SU-DHL-6 (cell line): ENCODE measurements around the gene DAGLB.
"Not testable (repeated sequence)": the region's sequence is repeated elsewhere in the genome, so short reads cannot be mapped to it uniquely, and the experiment has no call there.

Experiments
- H2AFZ ChIP-seq: fragments of 200-600 bp; sonication (generic); 2 replicates; pipeline ENCODE4 v1.6.1; 2014; ENCODE audit warnings: low read depth, mild to moderate bottlenecking, moderate library complexity, mixed read lengths, antibody characterized with exemption, low read length; ENCODE audit not compliant: severe bottlenecking
- H3F3A ChIP-seq: fragments of 200-600 bp; shearing (Covaris generic); 2 replicates; pipeline ENCODE4 v1.6.0; 2016; ENCODE audit warnings: antibody characterized with exemption, mild to moderate bottlenecking; ENCODE audit not compliant: insufficient read depth
- H3K27ac ChIP-seq: fragments of 200-600 bp; sonication (generic); 2 replicates; pipeline ENCODE4 v1.5.1; 2016; ENCODE audit warnings: low read depth, mild to moderate bottlenecking, low read length, moderate library complexity, mixed read lengths
- H3K27me3 ChIP-seq: fragments of 200-600 bp; sonication (generic), shearing (Covaris generic); 2 replicates; pipeline ENCODE4 v1.6.0; 2014; ENCODE audit warnings: mild to moderate bottlenecking, low read length
- H3K36me3 ChIP-seq: fragments of 200-600 bp; sonication (generic); 2 replicates; pipeline ENCODE4 v1.6.1; 2014; ENCODE audit warnings: mild to moderate bottlenecking, low read length, mixed read lengths
- H3K4me2 ChIP-seq: fragments of 300-600, 200-600 bp; shearing (Covaris generic), sonication (generic); 2 replicates; pipeline ENCODE4 v1.6.0; 2014; ENCODE audit warnings: low read length, low read depth, mild to moderate bottlenecking; ENCODE audit not compliant: poor library complexity, severe bottlenecking
- H3K4me3 ChIP-seq: fragments of 200-600 bp; sonication (generic); 2 replicates; pipeline ENCODE4 v1.5.1; 2014; ENCODE audit warnings: antibody characterized with exemption, low read length, mild to moderate bottlenecking, mixed read lengths; ENCODE audit not compliant: insufficient read depth, poor library complexity, severe bottlenecking
- H3K79me2 ChIP-seq: fragments of 200-600 bp; sonication (generic); 2 replicates; pipeline ENCODE4 v1.6.1; 2014; ENCODE audit warnings: mild to moderate bottlenecking, low read length, moderate library complexity; ENCODE audit not compliant: insufficient read depth
- H3K9ac ChIP-seq: fragments of 200-600 bp; sonication (generic); 2 replicates; pipeline ENCODE4 v1.7.0; 2014; ENCODE audit warnings: mild to moderate bottlenecking, low read length
- H3K9me2 ChIP-seq: fragments of 200-600 bp; sonication (generic); replicated peaks from 2 replicates; pipeline ENCODE4 v1.6.1; 2014; ENCODE audit warnings: low read length; ENCODE audit not compliant: insufficient read depth
- H3K9me3 ChIP-seq: fragments of 200-600 bp; sonication (generic); 2 replicates; pipeline ENCODE4 v1.6.1; 2014; ENCODE audit warnings: low read length, mixed read lengths; ENCODE audit not compliant: insufficient read depth
- H4K20me1 ChIP-seq: fragments of 200-600 bp; sonication (generic); 2 replicates; pipeline ENCODE4 v1.6.1; 2014; ENCODE audit warnings: low read depth, mild to moderate bottlenecking, antibody characterized with exemption, low read length, moderate library complexity, mixed read lengths
- CTCF ChIP-seq: fragments of 200-600 bp; sonication (generic); IDR thresholded peaks from one replicate; pipeline ENCODE4 v1.5.1; 2017; ENCODE audit warnings: antibody characterized with exemption, mild to moderate bottlenecking, low read length, moderate library complexity; ENCODE audit not compliant: insufficient read depth, poor library complexity, severe bottlenecking
- EZH2phosphoT487 ChIP-seq: fragments of 200-600 bp; sonication (generic), shearing (Covaris generic); conservative IDR thresholded peaks from 2 replicates; pipeline ENCODE4 v1.6.1; 2018; ENCODE audit warnings: mild to moderate bottlenecking, antibody characterized with exemption, low read length, moderate library complexity, mixed read lengths

DAGLB gene

GRCh38 chr7:6382817-6383216 lies 64.9 kb downstream of the DAGLB start:
- H3K9me3 ChIP-seq = no peaks in the 10 kb centered on the region
- H3K27ac ChIP-seq = no peak overlapping the region
- no peak overlapping the region for H3K4me3 ChIP-seq
- peaks cover 3% of the 10 kb centered on the region; the same call in 1 of the 2 replicates for H3K36me3 ChIP-seq
- H3K9me2 ChIP-seq = no peaks in the 10 kb centered on the region
- H3K9ac ChIP-seq = no peak overlapping the region
- peaks cover 100% of the 10 kb centered on the region for H3K79me2 ChIP-seq
- H3F3A ChIP-seq = peaks cover 10% of the 10 kb centered on the region
- no peak for TF ChIP-seq CTCF
- peaks cover 39% of the 10 kb centered on the region for H4K20me1 ChIP-seq
- no peaks in the 10 kb centered on the region for H3K27me3 ChIP-seq
- no peak overlapping the region for H2AFZ ChIP-seq
- no peak overlapping the region for H3K4me2 ChIP-seq

GRCh38 chr7:6381846-6382245 lies 65.9 kb downstream of the DAGLB start:
- Histone ChIP-seq H3F3A (peaks cover 11% of the 10 kb centered on the region), H4K20me1 (peaks cover 38% of the 10 kb centered on the region), H3K79me2 (peaks cover 100% of the 10 kb centered on the region)
- H3K9me2 ChIP-seq, H3K9me3 ChIP-seq, H3K27ac ChIP-seq, H3K4me3 ChIP-seq, H3K36me3 ChIP-seq, H3K27me3 ChIP-seq, H2AFZ ChIP-seq, H3K4me2 ChIP-seq, H3K9ac ChIP-seq: not testable (repeated sequence)

GRCh38 chr7:6380310-6381095 lies 67.3 kb downstream of the DAGLB start:
- peaks cover 31% of the 10 kb centered on the region; the same call in 1 of the 2 replicates for H4K20me1 ChIP-seq

More at GRCh38 chr7:6380310-6381095, 67.3 kb downstream of the DAGLB start:
- no peak for TF ChIP-seq EZH2phosphoT487
- no peak for TF ChIP-seq CTCF
- Histone ChIP-seq H3K4me3 (no peak overlapping the region), H3K9ac (no peak overlapping the region), H3K4me2 (peak overlapping the region; percentile 11), H3K9me3 (no peaks in the 10 kb centered on the region), H3K9me2 (no peaks in the 10 kb centered on the region), H3F3A (peaks cover 18% of the 10 kb centered on the region), H3K27ac (0 out of 2 replicates have a peak overlapping the region, but pooled peaks have one; percentile 31), H3K36me3 (peaks cover 3% of the 10 kb centered on the region; the same call in 1 of the 2 replicates), H3K27me3 (no peaks in the 10 kb centered on the region), H2AFZ (no peak overlapping the region), H3K79me2 (peaks cover 100% of the 10 kb centered on the region)
